AG09319 (cell line): ENCODE results near the gene SLC22A3.

Source experiments
- DNase-seq: peaks from one replicate; pipeline ENCODE4 v3.0.0-alpha.2; 2010; ENCODE audit warnings: low read depth; ENCODE audit errors: extremely low read depth
- TF ChIP-seq, protein P1 (sequence below): IDR thresholded peaks from 2 replicates; pipeline ENCODE4 v1.5.1; 2011; ENCODE audit warnings: low read depth, mild to moderate bottlenecking, inconsistent platforms, low read length, moderate library complexity

SLC22A3 gene

DNA sequence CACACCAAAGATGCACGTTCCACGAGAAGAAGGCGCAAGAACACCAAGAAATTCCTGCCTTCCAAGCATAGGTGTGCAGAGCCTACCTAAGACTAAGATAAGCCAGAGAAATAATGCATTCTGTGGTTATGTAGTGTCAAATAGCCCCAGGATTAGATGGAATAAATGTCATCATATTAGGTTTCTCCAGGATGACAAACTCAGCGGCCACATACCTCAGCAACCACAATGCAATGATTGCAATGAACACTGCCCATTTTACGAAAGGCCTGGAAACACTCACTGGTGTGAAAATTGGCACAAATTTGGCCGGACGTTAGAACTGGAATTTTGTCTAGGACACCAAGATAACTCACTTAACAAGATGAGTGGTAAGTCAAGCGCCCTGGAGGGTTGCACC, 129.7 kb downstream of the SLC22A3 start:
- TF ChIP-seq, protein P1, sequence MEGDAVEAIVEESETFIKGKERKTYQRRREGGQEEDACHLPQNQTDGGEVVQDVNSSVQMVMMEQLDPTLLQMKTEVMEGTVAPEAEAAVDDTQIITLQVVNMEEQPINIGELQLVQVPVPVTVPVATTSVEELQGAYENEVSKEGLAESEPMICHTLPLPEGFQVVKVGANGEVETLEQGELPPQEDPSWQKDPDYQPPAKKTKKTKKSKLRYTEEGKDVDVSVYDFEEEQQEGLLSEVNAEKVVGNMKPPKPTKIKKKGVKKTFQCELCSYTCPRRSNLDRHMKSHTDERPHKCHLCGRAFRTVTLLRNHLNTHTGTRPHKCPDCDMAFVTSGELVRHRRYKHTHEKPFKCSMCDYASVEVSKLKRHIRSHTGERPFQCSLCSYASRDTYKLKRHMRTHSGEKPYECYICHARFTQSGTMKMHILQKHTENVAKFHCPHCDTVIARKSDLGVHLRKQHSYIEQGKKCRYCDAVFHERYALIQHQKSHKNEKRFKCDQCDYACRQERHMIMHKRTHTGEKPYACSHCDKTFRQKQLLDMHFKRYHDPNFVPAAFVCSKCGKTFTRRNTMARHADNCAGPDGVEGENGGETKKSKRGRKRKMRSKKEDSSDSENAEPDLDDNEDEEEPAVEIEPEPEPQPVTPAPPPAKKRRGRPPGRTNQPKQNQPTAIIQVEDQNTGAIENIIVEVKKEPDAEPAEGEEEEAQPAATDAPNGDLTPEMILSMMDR: no peak
- DNase-seq: no peak

DNA sequence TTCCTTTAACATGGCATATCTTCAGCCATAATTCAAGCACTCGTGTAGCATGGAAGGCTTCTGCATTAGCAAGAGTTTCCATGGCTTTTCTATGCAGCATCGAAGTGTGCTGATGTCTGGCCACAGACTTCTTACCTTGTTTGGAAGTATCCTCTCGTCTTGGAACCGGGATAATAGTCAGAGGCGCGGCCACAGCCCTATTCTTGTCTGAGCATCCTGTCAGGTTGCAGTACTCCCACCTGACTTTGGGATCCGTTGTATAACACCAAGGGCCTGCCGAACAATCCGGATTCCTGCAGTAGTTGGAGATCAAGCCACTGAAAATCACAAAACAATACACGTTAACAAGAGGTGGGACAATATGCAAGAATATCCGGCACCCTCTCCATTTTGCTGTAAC, 138.9 kb downstream of the SLC22A3 start:
- TF ChIP-seq, protein P1: no peak
- no peak for DNase-seq

DNA sequence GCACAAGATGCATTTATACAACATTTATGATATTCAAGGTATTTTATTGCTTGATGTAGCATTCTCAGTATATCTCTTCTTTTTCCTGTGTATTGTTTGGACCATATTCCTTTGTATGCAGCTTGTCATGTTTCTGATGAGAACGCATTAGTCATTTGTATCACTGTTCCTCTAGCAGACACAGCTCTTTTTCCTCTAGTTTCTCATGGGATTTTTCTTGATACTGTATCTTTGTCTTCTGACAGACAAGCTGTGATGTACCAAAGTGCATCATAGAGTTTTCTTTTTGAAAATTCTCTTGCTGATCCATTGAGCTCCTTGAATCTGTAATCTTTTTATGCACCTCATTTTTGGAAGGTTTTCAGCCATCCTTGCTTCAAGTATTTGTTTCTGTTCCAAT, 140.9 kb downstream of the SLC22A3 start:
- TF ChIP-seq, protein P1: no peak
- DNase-seq: no peak

DNA sequence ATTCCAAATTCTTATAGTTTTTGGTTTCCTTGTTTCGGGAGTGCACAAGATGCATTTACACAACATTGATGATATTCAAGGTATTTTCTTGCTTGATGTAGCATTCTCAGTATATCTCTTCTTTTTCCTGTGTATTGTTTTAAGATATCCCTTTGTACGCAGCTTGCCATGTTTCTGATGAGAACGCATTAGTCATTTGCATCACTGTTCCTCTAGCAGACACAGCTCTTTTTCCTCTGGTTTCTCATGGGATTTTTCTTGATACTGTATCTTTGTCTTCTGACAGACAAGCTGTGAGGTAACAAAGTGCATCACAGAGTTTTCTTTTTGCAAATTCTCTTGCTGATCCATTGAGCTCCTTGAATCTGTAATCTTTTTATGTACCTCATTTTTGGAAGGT, 146.4 kb downstream of the SLC22A3 start:
- TF ChIP-seq, protein P1: no peak
- DNase-seq: no peak

DNA sequence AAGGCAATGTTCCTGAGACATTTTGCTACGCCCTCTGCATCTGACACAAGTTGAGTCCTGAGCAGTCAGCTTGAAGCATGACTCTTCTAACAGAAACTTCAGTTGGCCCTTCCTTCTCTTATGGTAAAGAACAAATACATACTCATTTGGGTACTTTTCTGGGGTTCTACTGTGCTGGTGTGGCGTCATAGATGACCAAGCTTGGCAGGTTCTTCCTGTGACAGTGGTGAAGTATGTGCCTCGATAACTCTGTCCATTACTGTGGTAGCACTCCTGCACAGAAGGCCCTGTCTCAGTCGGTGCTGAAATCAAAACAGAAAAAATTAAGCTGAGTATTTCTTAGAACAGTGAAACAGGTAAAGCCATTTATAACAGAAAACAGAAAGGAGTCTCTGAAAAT, 152.5 kb downstream of the SLC22A3 start:
- TF ChIP-seq, protein P1: no peak
- DNase-seq: no peak
